GM12878 (cell line): ENCODE measurements around the gene XRCC4.

Experiments
- CHD2 ChIP-seq: IDR thresholded peaks from 2 replicates; pipeline ENCODE4 v1.6.1; 2011; ENCODE audit warnings: low read depth, low read length, improper control_type of control experiment, borderline replicate concordance
- CTCF ChIP-seq, 3 experiments: IDR thresholded peaks in 2 of 3; conservative IDR thresholded peaks in 1 of 3; 2 replicates each; pipeline ENCODE4 v1.5.1; 2011; ENCODE audit warnings: low read depth in 3 of 3, low read length in 3 of 3, mild to moderate bottlenecking in 3 of 3, control low read depth in 2 of 3, moderate library complexity in 2 of 3, inconsistent platforms in 1 of 3, mixed read lengths in 1 of 3; ENCODE audit not compliant: control insufficient read depth in 2 of 3, insufficient read depth in 1 of 3; ENCODE audit errors: extremely low read depth in 1 of 3
- EZH2 ChIP-seq: IDR thresholded peaks from 2 replicates; pipeline ENCODE4 v1.6.1; 2012; ENCODE audit warnings: low read depth, mild to moderate bottlenecking, control low read depth, inconsistent platforms, low read length, borderline replicate concordance; ENCODE audit not compliant: control insufficient read depth
- RCOR1 ChIP-seq: conservative IDR thresholded peaks from 2 replicates; pipeline ENCODE4 v1.6.1; 2012; ENCODE audit warnings: low read depth, low read length, improper control_type of control experiment
- SP1 ChIP-seq: IDR thresholded peaks from one replicate; pipeline ENCODE4 v1.6.1; 2011; ENCODE audit warnings: low read depth, low read length
- SRF ChIP-seq, 2 experiments: IDR thresholded peaks; 2 replicates each; pipeline ENCODE4 v1.6.1; 2011; ENCODE audit warnings: low read depth in 2 of 2, low read length in 2 of 2, mild to moderate bottlenecking in 1 of 2, moderate library complexity in 1 of 2
- SUPT20H ChIP-seq: IDR thresholded peaks from 2 replicates; pipeline ENCODE4 v1.6.1; 2011; ENCODE audit warnings: low read depth, mild to moderate bottlenecking, low read length, moderate library complexity, borderline replicate concordance; ENCODE audit not compliant: control insufficient read depth
- ZBED1 ChIP-seq: IDR thresholded peaks from 2 replicates; pipeline ENCODE4 v1.6.1; 2016; ENCODE audit warnings: borderline replicate concordance

- TF ChIP-seq SP1 (no peak), ZBED1 (no peak), EZH2 (no peak), SRF (IDR thresholded peaks at IDR 0.05; ENCODE audit: low read depth in 2 of 2, low read length in 2 of 2) (no peak), RCOR1 (no peak), CTCF (IDR thresholded peaks at IDR 0.05 in 2 of 3, conservative IDR thresholded peaks at IDR 0.05 in 1 of 3; ENCODE audit: control insufficient read depth in 2 of 3, extremely low read depth in 1 of 3, insufficient read depth in 1 of 3, low read depth in 3 of 3, low read length in 3 of 3) (no peak), CHD2 (no peak), SUPT20H (no peak)
These were observed 291.5 kb downstream of the XRCC4 start for GRCh38 chr5:83368835-83369234.
